Measurements from ENCODE around the gene UNC5B. TPM values are rescaled to one million over a fixed set of nuclear protein-coding genes. Genes with fewer than 3 reads are reported as not detected.

UNC5B gene
- polyA plus RNA-seq, 1 donor (not counting 4 experiments of a cell fraction or from before 2014, with no cell fraction given), result 1.1 TPM

DNA sequence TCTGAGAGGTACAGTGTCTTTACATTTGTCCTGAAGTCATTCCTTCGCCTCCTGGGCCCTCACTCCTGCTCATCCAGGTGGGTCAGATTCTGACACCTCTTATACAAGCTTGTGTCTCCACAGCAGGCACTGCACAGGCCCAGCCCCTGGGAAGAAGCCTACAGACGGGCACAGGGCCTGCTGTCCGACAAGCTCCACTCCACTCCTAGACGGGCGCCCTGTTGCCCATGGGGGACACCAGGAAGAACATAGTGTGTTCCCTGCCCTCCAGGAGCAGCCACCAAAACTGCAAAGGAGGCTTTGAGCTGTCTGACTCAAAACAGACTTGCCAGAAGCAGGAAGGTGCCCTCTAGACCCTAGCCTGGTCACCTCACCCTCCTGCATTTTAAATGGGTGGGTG lies 61.1 kb downstream of the UNC5B start:
- TF ChIP-seq, protein P1, sequence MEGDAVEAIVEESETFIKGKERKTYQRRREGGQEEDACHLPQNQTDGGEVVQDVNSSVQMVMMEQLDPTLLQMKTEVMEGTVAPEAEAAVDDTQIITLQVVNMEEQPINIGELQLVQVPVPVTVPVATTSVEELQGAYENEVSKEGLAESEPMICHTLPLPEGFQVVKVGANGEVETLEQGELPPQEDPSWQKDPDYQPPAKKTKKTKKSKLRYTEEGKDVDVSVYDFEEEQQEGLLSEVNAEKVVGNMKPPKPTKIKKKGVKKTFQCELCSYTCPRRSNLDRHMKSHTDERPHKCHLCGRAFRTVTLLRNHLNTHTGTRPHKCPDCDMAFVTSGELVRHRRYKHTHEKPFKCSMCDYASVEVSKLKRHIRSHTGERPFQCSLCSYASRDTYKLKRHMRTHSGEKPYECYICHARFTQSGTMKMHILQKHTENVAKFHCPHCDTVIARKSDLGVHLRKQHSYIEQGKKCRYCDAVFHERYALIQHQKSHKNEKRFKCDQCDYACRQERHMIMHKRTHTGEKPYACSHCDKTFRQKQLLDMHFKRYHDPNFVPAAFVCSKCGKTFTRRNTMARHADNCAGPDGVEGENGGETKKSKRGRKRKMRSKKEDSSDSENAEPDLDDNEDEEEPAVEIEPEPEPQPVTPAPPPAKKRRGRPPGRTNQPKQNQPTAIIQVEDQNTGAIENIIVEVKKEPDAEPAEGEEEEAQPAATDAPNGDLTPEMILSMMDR (optimal IDR thresholded peaks at IDR 0.05 in 1 of 3, IDR thresholded peaks at IDR 0.05 in 1 of 3, conservative IDR thresholded peaks at IDR 0.05 in 1 of 3; ENCODE audit: extremely low read depth in 1 of 3, insufficient read depth in 2 of 3, low read length in 3 of 3), result no peak
- TF ChIP-seq EZH2 (IDR thresholded peaks at IDR 0.05; ENCODE audit: low read length), result no peak
- DNase-seq (ENCODE audit: low read depth, low spot score) (no peak), FAIRE-seq (no peak)
- dilution Hi-C loops (cut with MboI; ENCODE audit: extremely low pct_ligation_motif_present, low sequenced_read_pairs), result no loop called here
- Histone ChIP-seq H3K9me1 (ENCODE audit: control insufficient read depth, extremely low read depth, insufficient read depth, low read length) (no peaks in the 10 kb centered on the region), H3K79me2 (ENCODE audit: control insufficient read depth, insufficient read depth, low read length) (no peaks in the 10 kb centered on the region), H3K4me2 (ENCODE audit: control insufficient read depth, extremely low read depth, insufficient read depth, low read depth, low read length) (no peak overlapping the region), H3K9me3 (ENCODE audit: control insufficient read depth, low read depth, low read length) (no peaks in the 10 kb centered on the region), H3K27ac (ENCODE audit: control insufficient read depth, insufficient read depth, low read length) (no peak overlapping the region), H3K27me3 (ENCODE audit: control insufficient read depth, extremely low read depth, insufficient read depth, low read length) (no peaks in the 10 kb centered on the region), H3K4me3 (ENCODE audit: control insufficient read depth in 2 of 3, extremely low read depth in 1 of 3, insufficient read depth in 2 of 3, low read depth in 1 of 3, low read length in 3 of 3) (no peak overlapping the region), H3K4me1 (ENCODE audit: control insufficient read depth, extremely low read depth, insufficient read depth, low read length) (peaks cover 10% of the 10 kb centered on the region), H3K36me3 (ENCODE audit: control insufficient read depth in 2 of 2, extremely low read depth in 1 of 2, insufficient read depth in 2 of 2, low read length in 2 of 2) (no peaks in the 10 kb centered on the region), H3K9ac (ENCODE audit: control insufficient read depth, extremely low read depth, insufficient read depth, low read length) (no peak overlapping the region), H4K20me1 (ENCODE audit: control insufficient read depth, extremely low read depth, insufficient read depth, low read length) (no peaks in the 10 kb centered on the region), H2AFZ (ENCODE audit: control insufficient read depth, low read length) (no peak overlapping the region)

DNA sequence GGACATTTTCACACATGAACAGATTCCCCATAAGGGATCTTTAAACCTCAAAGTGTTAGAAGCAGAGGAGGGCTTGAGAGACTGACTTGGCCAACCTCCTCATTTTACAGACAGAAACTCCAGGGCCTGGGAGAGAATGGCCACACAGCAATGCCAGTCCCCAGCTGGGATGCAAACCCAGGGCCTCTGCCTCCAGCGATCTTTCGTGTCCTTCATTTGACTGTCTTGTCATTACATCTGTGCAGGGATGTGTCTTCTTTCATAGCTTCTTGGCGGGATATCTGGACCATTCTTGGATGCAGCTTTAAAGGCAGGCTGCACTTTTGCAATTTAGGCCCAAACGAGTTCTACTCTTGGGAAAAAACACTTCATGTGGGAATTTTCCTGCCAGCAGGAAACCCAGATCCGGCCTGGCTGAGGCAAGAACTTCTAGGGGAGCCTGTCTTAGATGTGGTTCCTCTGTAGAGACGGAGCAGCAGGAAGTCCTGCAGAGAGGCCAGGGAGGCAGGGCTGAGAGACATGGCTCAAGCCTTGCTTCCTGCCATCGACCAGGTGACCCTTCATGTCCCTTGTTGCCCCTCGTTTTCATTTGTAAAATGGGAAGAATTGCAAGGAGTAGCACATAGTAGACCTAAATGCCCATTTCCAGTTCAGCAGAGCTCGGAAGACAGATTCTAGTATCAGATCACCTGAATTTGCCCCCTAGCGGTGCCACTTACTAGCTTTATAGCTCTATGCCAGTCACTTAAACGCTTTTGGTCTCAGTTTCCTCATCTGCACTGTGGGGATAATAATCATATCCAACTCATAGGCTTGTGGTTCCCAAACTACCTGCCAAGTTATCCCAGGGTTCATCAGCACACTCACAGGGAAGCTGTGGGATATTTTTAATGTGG lies 62.8 kb downstream of the UNC5B start:
- Histone ChIP-seq H3K4me1 (ENCODE audit: control insufficient read depth, extremely low read depth, insufficient read depth, low read length) (peaks cover 10% of the 10 kb centered on the region), H3K9ac (ENCODE audit: control insufficient read depth, extremely low read depth, insufficient read depth, low read length) (no peak overlapping the region), H3K9me3 (ENCODE audit: control insufficient read depth, low read depth, low read length) (no peaks in the 10 kb centered on the region), H4K20me1 (ENCODE audit: control insufficient read depth, extremely low read depth, insufficient read depth, low read length) (no peaks in the 10 kb centered on the region), H2AFZ (ENCODE audit: control insufficient read depth, low read length) (no peak overlapping the region), H3K27ac (ENCODE audit: control insufficient read depth, insufficient read depth, low read length) (no peak overlapping the region), H3K27me3 (ENCODE audit: control insufficient read depth, extremely low read depth, insufficient read depth, low read length) (no peaks in the 10 kb centered on the region), H3K9me1 (ENCODE audit: control insufficient read depth, extremely low read depth, insufficient read depth, low read length) (no peaks in the 10 kb centered on the region), H3K4me3 (ENCODE audit: control insufficient read depth in 2 of 3, extremely low read depth in 1 of 3, insufficient read depth in 2 of 3, low read depth in 1 of 3, low read length in 3 of 3) (no peak overlapping the region), H3K36me3 (ENCODE audit: control insufficient read depth in 2 of 2, extremely low read depth in 1 of 2, insufficient read depth in 2 of 2, low read length in 2 of 2) (no peaks in the 10 kb centered on the region), H3K4me2 (ENCODE audit: control insufficient read depth, extremely low read depth, insufficient read depth, low read depth, low read length) (no peak overlapping the region), H3K79me2 (ENCODE audit: control insufficient read depth, insufficient read depth, low read length) (no peaks in the 10 kb centered on the region)
- no peak for TF ChIP-seq EZH2 (IDR thresholded peaks at IDR 0.05; ENCODE audit: low read length)
- TF ChIP-seq, protein P1 (optimal IDR thresholded peaks at IDR 0.05 in 1 of 3, IDR thresholded peaks at IDR 0.05 in 1 of 3, conservative IDR thresholded peaks at IDR 0.05 in 1 of 3; ENCODE audit: extremely low read depth in 1 of 3, insufficient read depth in 2 of 3, low read length in 3 of 3), result no peak
- DNase-seq (ENCODE audit: low read depth, low spot score) (no peak), FAIRE-seq (no peak)
- dilution Hi-C loops (cut with MboI; ENCODE audit: extremely low pct_ligation_motif_present, low sequenced_read_pairs), result no loop called here
